H9 (cell line): ENCODE results near the gene CAMK1. TPM values are rescaled to one million over a fixed set of nuclear protein-coding genes. Genes with fewer than 3 reads are reported as not detected.

Experiments
- DNase-seq: peaks from one replicate; pipeline ENCODE4 v3.0.0-alpha.2; 2017
- H2AFZ ChIP-seq: one replicate; pipeline ENCODE4 v1.6.1; 2013; ENCODE audit warnings: mild to moderate bottlenecking, low read length, control low read depth, moderate library complexity
- H2AK5ac ChIP-seq: 2 replicates; pipeline ENCODE4 v1.6.1; 2013; ENCODE audit warnings: low read length, control low read depth, mixed read lengths; ENCODE audit not compliant: insufficient read length
- H2BK120ac ChIP-seq: one replicate; pipeline ENCODE4 v1.6.1; 2013; ENCODE audit warnings: low read depth, mild to moderate bottlenecking, low read length, control low read depth, inconsistent platforms; ENCODE audit not compliant: poor library complexity, severe bottlenecking
- H2BK12ac ChIP-seq: 2 replicates; pipeline ENCODE4 v1.6.1; 2013; ENCODE audit warnings: low read length, control low read depth, mixed read lengths, low read depth; ENCODE audit not compliant: insufficient read length
- H2BK15ac ChIP-seq: 2 replicates; pipeline ENCODE4 v1.6.1; 2013; ENCODE audit warnings: low read depth, low read length, control low read depth
- H2BK20ac ChIP-seq: one replicate; pipeline ENCODE4 v1.6.1; 2013; ENCODE audit warnings: low read depth, mild to moderate bottlenecking, low read length, control low read depth, inconsistent platforms; ENCODE audit not compliant: poor library complexity, severe bottlenecking
- H2BK5ac ChIP-seq: 2 replicates; pipeline ENCODE4 v1.6.1; 2013; ENCODE audit warnings: low read length, control low read depth, mixed read lengths; ENCODE audit not compliant: insufficient read length
- H3K14ac ChIP-seq: 2 replicates; pipeline ENCODE4 v1.6.1; 2013; ENCODE audit warnings: low read length, control low read depth; ENCODE audit not compliant: insufficient read depth
- H3K18ac ChIP-seq: 2 replicates; pipeline ENCODE4 v1.6.1; 2013; ENCODE audit warnings: low read depth, mild to moderate bottlenecking, mixed read lengths, low read length, control low read depth; ENCODE audit not compliant: insufficient read length
- H3K23ac ChIP-seq: 2 replicates; pipeline ENCODE4 v1.6.1; 2013; ENCODE audit warnings: low read length, control low read depth, mixed read lengths, low read depth; ENCODE audit not compliant: insufficient read length
- H3K23me2 ChIP-seq: 2 replicates; pipeline ENCODE4 v1.6.1; 2013; ENCODE audit warnings: low read depth, mild to moderate bottlenecking, mixed read lengths, low read length, control low read depth; ENCODE audit not compliant: insufficient read length, poor library complexity, severe bottlenecking
- H3K27ac ChIP-seq: 2 replicates; pipeline ENCODE4 v1.5.1; 2013; ENCODE audit warnings: low read length, control low read depth, mixed read lengths, low read depth; ENCODE audit not compliant: insufficient read length
- H3K27me3 ChIP-seq: 2 replicates; pipeline ENCODE4 v1.6.1; 2013; ENCODE audit warnings: low read length, control low read depth, inconsistent platforms; ENCODE audit not compliant: insufficient read depth
- H3K4ac ChIP-seq: 2 replicates; pipeline ENCODE4 v1.6.1; 2013; ENCODE audit warnings: low read depth, mild to moderate bottlenecking, control low read depth, inconsistent platforms, low read length, moderate library complexity
- H3K4me1 ChIP-seq: 2 replicates; pipeline ENCODE4 v1.6.1; 2013; ENCODE audit warnings: low read length, control low read depth, inconsistent platforms; ENCODE audit not compliant: insufficient read depth
- H3K4me2 ChIP-seq: 2 replicates; pipeline ENCODE4 v1.6.1; 2013; ENCODE audit warnings: low read length, control low read depth, mixed read lengths; ENCODE audit not compliant: insufficient read length, insufficient read depth
- H3K56ac ChIP-seq: 2 replicates; pipeline ENCODE4 v1.6.1; 2013; ENCODE audit warnings: low read depth, mild to moderate bottlenecking, mixed read lengths, low read length, control low read depth; ENCODE audit not compliant: insufficient read length
- H3K79me1 ChIP-seq: 2 replicates; pipeline ENCODE4 v1.6.1; 2013; ENCODE audit warnings: low read depth, mild to moderate bottlenecking, moderate library complexity, low read length, control low read depth, inconsistent platforms; ENCODE audit not compliant: insufficient read depth, poor library complexity, severe bottlenecking
- H3K79me2 ChIP-seq: 2 replicates; pipeline ENCODE4 v1.6.1; 2013; ENCODE audit warnings: low read length, control low read depth, inconsistent platforms; ENCODE audit not compliant: insufficient read depth
- H3K9ac ChIP-seq: 2 replicates; pipeline ENCODE4 v1.6.1; 2013; ENCODE audit warnings: low read length, control low read depth, mixed read lengths; ENCODE audit not compliant: insufficient read length; ENCODE audit errors: extremely low read depth
- H3K9me3 ChIP-seq: one replicate; pipeline ENCODE4 v1.6.1; 2013; ENCODE audit warnings: low read depth, low read length, inconsistent platforms; ENCODE audit not compliant: control insufficient read depth
- H3T11ph ChIP-seq: one replicate; pipeline ENCODE4 v1.6.1; 2013; ENCODE audit warnings: mild to moderate bottlenecking, low read length, control low read depth, inconsistent platforms
- H4K20me1 ChIP-seq: one replicate; pipeline ENCODE4 v1.6.1; 2013; ENCODE audit not compliant: control insufficient read depth, insufficient read length, insufficient read depth
- H4K5ac ChIP-seq: 2 replicates; pipeline ENCODE4 v1.6.1; 2013; ENCODE audit warnings: low read depth, mild to moderate bottlenecking, mixed read lengths, low read length, control low read depth; ENCODE audit not compliant: insufficient read length
- H4K8ac ChIP-seq: replicated peaks from 2 replicates; pipeline ENCODE4 v1.6.1; 2013; ENCODE audit warnings: low read length, control low read depth, mixed read lengths, low read depth; ENCODE audit not compliant: insufficient read length
- H4K91ac ChIP-seq: 2 replicates; pipeline ENCODE4 v1.6.1; 2013; ENCODE audit warnings: low read depth, mild to moderate bottlenecking, moderate library complexity, mixed read lengths, low read length, control low read depth; ENCODE audit not compliant: insufficient read length
- H3K27ac Mint-ChIP-seq, 3 experiments: 2 replicates in 2 of 3; 3 replicates in 1 of 3; pipeline ENCODE4 v1.8.0; 2020 to 2021; ENCODE audit warnings: mixed read lengths in 3 of 3, mild to moderate bottlenecking in 1 of 3, moderate library complexity in 1 of 3
- H3K27me3 Mint-ChIP-seq: 2 replicates; pipeline ENCODE4 v1.8.0; 2021; ENCODE audit warnings: low read depth, mild to moderate bottlenecking, moderate library complexity, mixed read lengths
- H3K36me3 Mint-ChIP-seq, 3 experiments: 2 replicates in 2 of 3; 3 replicates in 1 of 3; pipeline ENCODE4 v1.8.0; 2020 to 2021; ENCODE audit warnings: low read depth in 3 of 3, mixed read lengths in 3 of 3; ENCODE audit not compliant: insufficient read depth in 1 of 3
- H3K4me1 Mint-ChIP-seq, 2 experiments: 2 replicates each; pipeline ENCODE4 v1.8.0; 2020; ENCODE audit warnings: mixed read lengths in 2 of 2
- H3K4me3 Mint-ChIP-seq, 2 experiments: 2 replicates in 1 of 2; 3 replicates in 1 of 2; pipeline ENCODE4 v1.8.0; 2020 to 2021; ENCODE audit warnings: mild to moderate bottlenecking in 2 of 2, mixed read lengths in 2 of 2, moderate library complexity in 1 of 2
- H3K9me3 Mint-ChIP-seq, 2 experiments: 2 replicates in 1 of 2; 3 replicates in 1 of 2; pipeline ENCODE4 v1.8.0; 2020; ENCODE audit warnings: mild to moderate bottlenecking in 2 of 2, mixed read lengths in 2 of 2, moderate library complexity in 1 of 2
- WGBS: extraction: QIAGEN DNeasy Blood & Tissue Kit; methylation state at CpG from one replicate; pipeline ENCODE4 v1.1.7; 2013; ENCODE audit warnings: missing lambda C conversion rate, low lambda C conversion rate, mixed read lengths; ENCODE audit not compliant: insufficient read length; ENCODE audit errors: extremely low coverage; 5-methylcytosine and 5-hydroxymethylcytosine counted together
- total RNA-seq: library from RNA; stranded (reverse); gene quantifications from 2 replicates; pipeline ENCODE4 v1.2.1, GENCODE V29; 2021
- TF ChIP-seq, protein P1 (sequence below): fragments of 200-600 bp; sonication (generic); conservative IDR thresholded peaks from 3 replicates; pipeline ENCODE4 v1.8.0; 2021; ENCODE audit warnings: antibody characterized with exemption, mild to moderate bottlenecking

CAMK1 gene
- total RNA-seq, 1 experiment from 2014 or later: 9.2 TPM

DNA sequence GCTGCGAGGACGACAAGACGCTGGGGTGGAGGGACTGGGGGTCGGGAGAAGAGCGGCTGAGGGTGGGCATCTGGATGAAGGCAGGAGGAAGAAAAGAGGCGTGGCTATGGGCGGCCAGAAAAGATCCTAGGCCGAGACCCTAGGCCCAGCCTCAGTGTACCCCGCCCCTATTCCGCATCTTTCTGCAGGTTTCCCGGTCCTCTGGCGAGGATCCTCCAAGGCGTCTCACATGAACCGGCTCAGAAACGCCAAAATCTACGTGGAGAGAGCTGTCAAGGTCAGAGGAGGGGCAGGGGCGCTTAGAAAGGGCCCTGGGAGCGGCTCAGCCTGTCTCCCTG is 40.7 kb upstream of the CAMK1 start:
- H3K9me3 Mint-ChIP-seq: no peaks in the 10 kb centered on the region
- peaks cover 16% of the 10 kb centered on the region for H3K27me3 Mint-ChIP-seq
- H3K9me3 ChIP-seq: no peaks in the 10 kb centered on the region
- H3K4me1 ChIP-seq: no peaks in the 10 kb centered on the region
- no peak overlapping the region for H3K23ac ChIP-seq
- peak; percentile 62 for DNase-seq
- H3K27me3 ChIP-seq: no peaks in the 10 kb centered on the region
- no peaks in the 10 kb centered on the region for H3K79me1 ChIP-seq
- H3K4me3 Mint-ChIP-seq: peak overlapping the region; percentile 71 to 86
- H3K56ac ChIP-seq: no peak overlapping the region
- no peak overlapping the region for H2BK120ac ChIP-seq
- H3K27ac ChIP-seq: no peak overlapping the region
- no peak overlapping the region for H3T11ph ChIP-seq
- H3K9ac ChIP-seq: no peak overlapping the region
- WGBS: no CpG with 5 or more reads among the region's 18 CpGs
- H3K23me2 ChIP-seq: peaks cover 7% of the 10 kb centered on the region
- no peak overlapping the region for H2BK20ac ChIP-seq
- H4K5ac ChIP-seq: no peak overlapping the region
- H2BK5ac ChIP-seq: no peak overlapping the region
- no peaks in the 10 kb centered on the region for H3K79me2 ChIP-seq
- no peak overlapping the region for H3K27ac Mint-ChIP-seq
- H3K36me3 Mint-ChIP-seq: peaks cover 2 to 18% (median 13%) of the 10 kb centered on the region in 3 experiments; a peak in 6 of 7 replicates
- H4K91ac ChIP-seq: no peak overlapping the region
- no peak overlapping the region for H3K14ac ChIP-seq
- H3K4ac ChIP-seq: no peak overlapping the region
- peak overlapping the region; percentile 70 for H3K4me2 ChIP-seq
- no peak overlapping the region for H3K18ac ChIP-seq
- no peak overlapping the region for H2BK12ac ChIP-seq
- no peak overlapping the region for H2BK15ac ChIP-seq
- H2AFZ ChIP-seq: no peak overlapping the region
- no peak overlapping the region for H4K8ac ChIP-seq
- peaks cover 20 to 23% of the 10 kb centered on the region in 2 experiments for H3K4me1 Mint-ChIP-seq
- TF ChIP-seq, protein P1, sequence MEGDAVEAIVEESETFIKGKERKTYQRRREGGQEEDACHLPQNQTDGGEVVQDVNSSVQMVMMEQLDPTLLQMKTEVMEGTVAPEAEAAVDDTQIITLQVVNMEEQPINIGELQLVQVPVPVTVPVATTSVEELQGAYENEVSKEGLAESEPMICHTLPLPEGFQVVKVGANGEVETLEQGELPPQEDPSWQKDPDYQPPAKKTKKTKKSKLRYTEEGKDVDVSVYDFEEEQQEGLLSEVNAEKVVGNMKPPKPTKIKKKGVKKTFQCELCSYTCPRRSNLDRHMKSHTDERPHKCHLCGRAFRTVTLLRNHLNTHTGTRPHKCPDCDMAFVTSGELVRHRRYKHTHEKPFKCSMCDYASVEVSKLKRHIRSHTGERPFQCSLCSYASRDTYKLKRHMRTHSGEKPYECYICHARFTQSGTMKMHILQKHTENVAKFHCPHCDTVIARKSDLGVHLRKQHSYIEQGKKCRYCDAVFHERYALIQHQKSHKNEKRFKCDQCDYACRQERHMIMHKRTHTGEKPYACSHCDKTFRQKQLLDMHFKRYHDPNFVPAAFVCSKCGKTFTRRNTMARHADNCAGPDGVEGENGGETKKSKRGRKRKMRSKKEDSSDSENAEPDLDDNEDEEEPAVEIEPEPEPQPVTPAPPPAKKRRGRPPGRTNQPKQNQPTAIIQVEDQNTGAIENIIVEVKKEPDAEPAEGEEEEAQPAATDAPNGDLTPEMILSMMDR: no peak
- H2AK5ac ChIP-seq: no peak overlapping the region
- no peaks in the 10 kb centered on the region for H4K20me1 ChIP-seq
